Measurements from ENCODE around the gene CCL16. TPM values are rescaled to one million over a fixed set of nuclear protein-coding genes. Genes with fewer than 3 reads are reported as not detected.

Gene CCL16
- total and polyA plus RNA-seq, 2 of the 8 experiments (the other 6 are each of a cell fraction or from before 2014, with no cell fraction given) = not detected

DNA sequence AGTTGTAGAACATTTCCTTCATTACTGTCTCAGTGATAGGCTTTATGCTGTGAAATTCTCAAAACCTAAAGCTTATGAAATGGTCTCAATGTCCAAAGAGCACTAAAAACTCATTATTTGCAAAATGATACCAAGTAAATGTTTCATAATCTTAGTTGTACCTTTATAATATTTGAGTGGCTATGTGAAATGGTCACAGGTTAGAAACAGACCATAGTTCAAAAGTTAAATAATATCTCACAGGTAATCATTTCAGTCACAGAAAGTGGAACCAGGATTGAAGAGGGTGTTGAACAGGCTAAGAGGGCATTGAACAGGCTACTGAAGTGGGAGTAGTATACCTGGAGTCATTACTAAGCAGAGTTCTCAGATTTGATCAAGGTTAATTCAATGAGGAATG, 53.6 kb downstream of the CCL16 start (continued):
- TF ChIP-seq GABPA (IDR thresholded peaks at IDR 0.05; ENCODE audit: borderline replicate concordance, insufficient read depth, low read length) = no peak
- no peak for TF ChIP-seq NRF1 (IDR thresholded peaks at IDR 0.05; ENCODE audit: low read depth, low read length)

Other genes starting within 250 kb of the CCL16 start
- 21.6 and 22.8 TPM in 2 replicates for gene RASL10B, start 249.9 kb downstream of the CCL16 start, total RNA-seq (2021; fragmentation: NEBNext Ultra II Directional; extraction: Animal tissue kit (Norgen Biotek cat#: 25700))
- gene RASL10B, start 249.9 kb downstream of the CCL16 start, polyA plus RNA-seq (2011; rRNA removed) = 17.5 and 21.8 TPM in 2 replicates
- 0.13 TPM in 1 of 2 replicates, not detected in the other for gene GAS2L2, start 228.3 kb downstream of the CCL16 start, total RNA-seq (2021; fragmentation: NEBNext Ultra II Directional; extraction: Animal tissue kit (Norgen Biotek cat#: 25700))
- gene GAS2L2, start 228.3 kb downstream of the CCL16 start, polyA plus RNA-seq (2011; rRNA removed) = 0.09 TPM in 2 replicates
- not detected in 2 replicates for gene C17orf50, start 220.6 kb downstream of the CCL16 start, total RNA-seq (2021; fragmentation: NEBNext Ultra II Directional; extraction: Animal tissue kit (Norgen Biotek cat#: 25700))
- gene C17orf50, start 220.6 kb downstream of the CCL16 start, polyA plus RNA-seq (2011; rRNA removed) = 0.08 and 0.12 TPM in 2 replicates
- gene MMP28, start 185.9 kb downstream of the CCL16 start, total RNA-seq (2021; fragmentation: NEBNext Ultra II Directional; extraction: Animal tissue kit (Norgen Biotek cat#: 25700)) = not detected in 2 replicates
- 0.06 TPM in 1 of 2 replicates, not detected in the other for gene MMP28, start 185.9 kb downstream of the CCL16 start, polyA plus RNA-seq (2011; rRNA removed)
- 323 and 338 TPM in 2 replicates for gene TAF15, start 172.0 kb downstream of the CCL16 start, total RNA-seq (2021; fragmentation: NEBNext Ultra II Directional; extraction: Animal tissue kit (Norgen Biotek cat#: 25700))
- gene TAF15, start 172.0 kb downstream of the CCL16 start, polyA plus RNA-seq (2011; rRNA removed) = 62.8 and 80.1 TPM in 2 replicates
- not detected in 2 replicates for gene HEATR9, start 112.6 kb downstream of the CCL16 start, total RNA-seq (2021; fragmentation: NEBNext Ultra II Directional; extraction: Animal tissue kit (Norgen Biotek cat#: 25700))
- not detected in 2 replicates for gene HEATR9, start 112.6 kb downstream of the CCL16 start, polyA plus RNA-seq (2011; rRNA removed)
- gene CCL5, start 101.1 kb downstream of the CCL16 start, total RNA-seq (2021; fragmentation: NEBNext Ultra II Directional; extraction: Animal tissue kit (Norgen Biotek cat#: 25700)) = not detected in 2 replicates
- not detected in 2 replicates for gene CCL5, start 101.1 kb downstream of the CCL16 start, polyA plus RNA-seq (2011; rRNA removed)
- gene RDM1, start 50.7 kb downstream of the CCL16 start, total RNA-seq (2021; fragmentation: NEBNext Ultra II Directional; extraction: Animal tissue kit (Norgen Biotek cat#: 25700)) = 4.8 and 7.3 TPM in 2 replicates
- 6.2 and 9.7 TPM in 2 replicates for gene RDM1, start 50.7 kb downstream of the CCL16 start, polyA plus RNA-seq (2011; rRNA removed)
- not detected in 2 replicates for gene LYZL6, start 37.8 kb downstream of the CCL16 start, total RNA-seq (2021; fragmentation: NEBNext Ultra II Directional; extraction: Animal tissue kit (Norgen Biotek cat#: 25700))
- not detected in 2 replicates for gene LYZL6, start 37.8 kb downstream of the CCL16 start, polyA plus RNA-seq (2011; rRNA removed)
- not detected in 2 replicates for gene CCL14, start 5.2 kb upstream of the CCL16 start, total RNA-seq (2021; fragmentation: NEBNext Ultra II Directional; extraction: Animal tissue kit (Norgen Biotek cat#: 25700))
- gene CCL14, start 5.2 kb upstream of the CCL16 start, polyA plus RNA-seq (2011; rRNA removed) = not detected in 2 replicates
- gene CCL15, start 20.1 kb upstream of the CCL16 start, total RNA-seq (2021; fragmentation: NEBNext Ultra II Directional; extraction: Animal tissue kit (Norgen Biotek cat#: 25700)) = not detected in 2 replicates
- not detected in 2 replicates for gene CCL15, start 20.1 kb upstream of the CCL16 start, polyA plus RNA-seq (2011; rRNA removed)
- gene CCL23, start 36.5 kb upstream of the CCL16 start, total RNA-seq (2021; fragmentation: NEBNext Ultra II Directional; extraction: Animal tissue kit (Norgen Biotek cat#: 25700)) = not detected in 2 replicates
- not detected in 2 replicates for gene CCL23, start 36.5 kb upstream of the CCL16 start, polyA plus RNA-seq (2011; rRNA removed)
- not detected in 2 replicates for gene CCL18, start 82.8 kb upstream of the CCL16 start, total RNA-seq (2021; fragmentation: NEBNext Ultra II Directional; extraction: Animal tissue kit (Norgen Biotek cat#: 25700))
- not detected in 2 replicates for gene CCL18, start 82.8 kb upstream of the CCL16 start, polyA plus RNA-seq (2011; rRNA removed)
- not detected in 2 replicates for gene CCL3, start 108.6 kb upstream of the CCL16 start, total RNA-seq (2021; fragmentation: NEBNext Ultra II Directional; extraction: Animal tissue kit (Norgen Biotek cat#: 25700))
- not detected in 2 replicates for gene CCL3, start 108.6 kb upstream of the CCL16 start, polyA plus RNA-seq (2011; rRNA removed)
- not detected in 2 replicates for gene CCL4, start 122.3 kb upstream of the CCL16 start, total RNA-seq (2021; fragmentation: NEBNext Ultra II Directional; extraction: Animal tissue kit (Norgen Biotek cat#: 25700))
- gene CCL4, start 122.3 kb upstream of the CCL16 start, polyA plus RNA-seq (2011; rRNA removed) = not detected in 2 replicates
- gene TBC1D3B, start 195.1 kb upstream of the CCL16 start, total RNA-seq (2021; fragmentation: NEBNext Ultra II Directional; extraction: Animal tissue kit (Norgen Biotek cat#: 25700)) = 3.9 and 6.2 TPM in 2 replicates
- 0.54 and 0.74 TPM in 2 replicates for gene TBC1D3B, start 195.1 kb upstream of the CCL16 start, polyA plus RNA-seq (2011; rRNA removed)
- gene CCL3L1, start 215.3 kb upstream of the CCL16 start, total RNA-seq (2021; fragmentation: NEBNext Ultra II Directional; extraction: Animal tissue kit (Norgen Biotek cat#: 25700)) = not detected in 2 replicates
- gene CCL3L1, start 215.3 kb upstream of the CCL16 start, polyA plus RNA-seq (2011; rRNA removed) = 0.11 TPM in 1 of 2 replicates, not detected in the other
- gene CCL4L2, start 229.6 kb upstream of the CCL16 start, total RNA-seq (2021; fragmentation: NEBNext Ultra II Directional; extraction: Animal tissue kit (Norgen Biotek cat#: 25700)) = not detected in 2 replicates
- gene CCL4L2, start 229.6 kb upstream of the CCL16 start, polyA plus RNA-seq (2011; rRNA removed) = not detected in 2 replicates

Measured in H1 (cell line).